HCT116 (cell line): ENCODE measurements around the gene TCF12. TPM values are rescaled to one million over a fixed set of nuclear protein-coding genes. Genes with fewer than 3 reads are reported as not detected.

Source experiments
- ATAC-seq: fragments of 200-7000 bp; cut with Tn5 transposase; 2 replicates; pipeline ENCODE4 v1.9.1; 2020; ENCODE audit warnings: mild to moderate bottlenecking, moderate library complexity
- BruUV-seq: library from RNA; stranded (reverse); fragments of 400-500 nt; replicated peaks from 2 replicates; lab custom pipeline; 2021; lab: Mats Ljungman, UMichigan
- CTCF ChIA-PET: fragments of 300-600 bp; sonication (Branson Sonifier 250); formaldehyde crosslinking; loops from one replicate; lab custom pipeline; 2021; ENCODE audit warnings: antibody characterized with exemption; lab: Charles Lee
- POLR2A ChIA-PET: fragments of 300-600, 350-600 bp; sonication (Branson Sonifier 250); formaldehyde crosslinking; loops from one replicate; lab custom pipeline; 2021; ENCODE audit warnings: antibody characterized with exemption; lab: Charles Lee
- RAD21 ChIA-PET, 2 experiments: fragments of 300-600 bp; sonication (Branson Sonifier 250); formaldehyde crosslinking; loops; one replicate each; lab custom pipeline; 2023; ENCODE audit warnings: low total read pairs in 2 of 2; ENCODE audit not compliant: uncharacterized antibody in 2 of 2, unreplicated experiment in 2 of 2, low non-redundant PET in 1 of 2; lab: Charles Lee
- DNase-seq: peaks from one replicate; pipeline ENCODE4 v3.0.0-alpha.2; 2010; ENCODE audit warnings: low read depth, low spot score
- H2AFZ ChIP-seq: fragments of 200-600 bp; shearing (Covaris generic), sonication (generic); 2 replicates; pipeline ENCODE4 v1.6.1; 2017; ENCODE audit warnings: low read depth, mixed run types, mixed read lengths, antibody characterized with exemption, low read length; ENCODE audit not compliant: poor library complexity, severe bottlenecking
- H3K27ac ChIP-seq: 2 replicates; pipeline ENCODE4 v1.5.1; 2012; ENCODE audit warnings: low read depth, low read length
- H3K27me3 ChIP-seq: fragments of 200-600 bp; sonication (generic); 2 replicates; pipeline ENCODE4 v1.6.1; 2016; ENCODE audit warnings: mixed run types, low read length, mixed read lengths; ENCODE audit not compliant: insufficient read depth
- H3K36me3 ChIP-seq, 2 experiments: fragments of 200-500 bp in 1 of 2; fragments of 200-600 bp in 1 of 2; sonication (Bioruptor generic) in 1 of 2; sonication (generic) in 1 of 2; 2 replicates each; pipeline versions ENCODE4 v1.5.1 to v1.6.1; 2014 to 2016; ENCODE audit warnings: low read length in 2 of 2, inconsistent platforms in 1 of 2, mixed read lengths in 1 of 2, mixed run types in 1 of 2; ENCODE audit not compliant: insufficient read depth in 2 of 2, control insufficient read depth in 1 of 2
- H3K4me1 ChIP-seq, 2 experiments: fragments of 200-600 bp in 1 of 2; sonication (generic) in 1 of 2; 2 replicates each; pipeline versions ENCODE4 v1.5.1 to v1.6.1; 2012 to 2017; ENCODE audit warnings: low read length in 2 of 2, inconsistent platforms in 1 of 2, mild to moderate bottlenecking in 1 of 2, mixed read lengths in 1 of 2, mixed run types in 1 of 2, moderate library complexity in 1 of 2; ENCODE audit not compliant: insufficient read depth in 2 of 2, control insufficient read depth in 1 of 2
- H3K4me2 ChIP-seq: fragments of 200-600 bp; sonication (generic); 2 replicates; pipeline ENCODE4 v1.6.1; 2017; ENCODE audit warnings: mixed run types, low read length, mixed read lengths
- H3K4me3 ChIP-seq, 2 experiments: fragments of 200-600 bp in 1 of 2; sonication (generic) in 1 of 2; replicated peaks in 1 of 2; 2 replicates each; pipeline ENCODE4 v1.5.1; 2011 to 2016; ENCODE audit warnings: low read length in 2 of 2, control low read depth in 1 of 2, low read depth in 1 of 2, mild to moderate bottlenecking in 1 of 2, mixed read lengths in 1 of 2, mixed run types in 1 of 2
- H3K79me2 ChIP-seq: fragments of 200-600 bp; sonication (generic); 2 replicates; pipeline ENCODE4 v1.6.1; 2017; ENCODE audit warnings: mild to moderate bottlenecking, mixed run types, low read length, moderate library complexity, mixed read lengths; ENCODE audit not compliant: insufficient read depth
- H3K9ac ChIP-seq: fragments of 200-600 bp; sonication (generic); 2 replicates; pipeline ENCODE4 v1.6.1; 2016; ENCODE audit warnings: low read length, mixed read lengths
- H3K9me2 ChIP-seq: fragments of 200-600 bp; sonication (generic), shearing (Covaris generic); 2 replicates; pipeline ENCODE4 v1.6.1; 2017; ENCODE audit warnings: mixed run types, mild to moderate bottlenecking, moderate library complexity; ENCODE audit not compliant: insufficient read depth
- H3K9me3 ChIP-seq, 2 experiments: fragments of 200-500 bp in 1 of 2; fragments of 200-600 bp in 1 of 2; sonication (Bioruptor generic) in 1 of 2; sonication (generic) in 1 of 2; 2 replicates each; pipeline ENCODE4 v1.6.1; 2014 to 2017; ENCODE audit warnings: low read length in 2 of 2, mixed read lengths in 2 of 2, inconsistent platforms in 1 of 2, low read depth in 1 of 2, mild to moderate bottlenecking in 1 of 2, mixed run types in 1 of 2, moderate library complexity in 1 of 2; ENCODE audit not compliant: control insufficient read depth in 1 of 2, insufficient read depth in 1 of 2
- H4K20me1 ChIP-seq: fragments of 200-600 bp; sonication (generic), shearing (Covaris generic); 2 replicates; pipeline ENCODE4 v1.6.1; 2017; ENCODE audit warnings: mixed run types, mild to moderate bottlenecking, moderate library complexity; ENCODE audit not compliant: insufficient read depth
- CBX3 ChIP-seq: IDR thresholded peaks from 2 replicates; pipeline ENCODE4 v1.6.1; 2012; ENCODE audit warnings: low read depth
- intact Hi-C: fragments of 100-400 bp; cut with micrococcal nuclease; formaldehyde crosslinking; loops from 2 replicates; pipeline ENCODE4 v1.10.0; 2022
- total RNA-seq: library from RNA; stranded (reverse); gene quantifications from one replicate; pipeline ENCODE4 v1.2.1, GENCODE V29; 2021; ENCODE audit not compliant: unreplicated experiment
- TF ChIP-seq, protein P1 (sequence below): IDR thresholded peaks from 2 replicates; pipeline ENCODE4 v1.6.1; 2012; ENCODE audit warnings: low read depth
- TF ChIP-seq, protein P2 (sequence below), 3 experiments: fragments of 200-600 bp in 1 of 3; sonication (generic) in 1 of 3; IDR thresholded peaks in 2 of 3; conservative IDR thresholded peaks in 1 of 3; 2 replicates each; pipeline ENCODE4 v1.5.1; 2012 to 2017; ENCODE audit warnings: low read depth in 2 of 3, low read length in 2 of 3, antibody characterized with exemption in 1 of 3, borderline replicate concordance in 1 of 3, control low read depth in 1 of 3, mild to moderate bottlenecking in 1 of 3, mixed read lengths in 1 of 3, mixed run types in 1 of 3, moderate library complexity in 1 of 3; ENCODE audit not compliant: insufficient read depth in 1 of 3

Gene TCF12
- total RNA-seq, 1 experiment from 2014 or later = 71.6 TPM

DNA sequence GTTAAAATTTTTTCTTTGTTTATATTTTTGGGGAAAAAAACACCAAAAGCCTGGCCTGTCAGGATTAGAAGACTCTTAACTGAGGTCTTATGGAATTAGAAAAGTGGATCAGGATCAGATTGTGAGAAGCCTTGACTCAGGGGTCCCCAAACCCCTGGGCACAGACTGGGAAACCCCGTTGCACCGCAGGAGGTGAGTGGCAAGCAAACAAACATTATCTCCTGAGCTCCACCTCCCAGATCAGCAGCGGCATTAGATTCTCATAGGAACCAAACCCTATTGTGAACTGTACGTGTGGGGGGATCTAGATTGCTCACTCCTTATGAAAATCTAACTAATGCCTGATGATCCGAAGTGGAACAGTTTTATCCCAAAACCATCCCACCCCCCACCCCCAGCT is 117.2 kb downstream of the TCF12 start:
- ATAC-seq (no peak), DNase-seq (no peak)
- Histone ChIP-seq H3K4me2 (no peak overlapping the region), H3K9me3 (no peaks in the 10 kb centered on the region), H3K4me1 (no peaks in the 10 kb centered on the region), H3K27me3 (no peaks in the 10 kb centered on the region), H3K9me2 (no peaks in the 10 kb centered on the region), H3K4me3 (no peak overlapping the region), H3K27ac (no peak overlapping the region), H3K36me3 (no peaks in the 10 kb centered on the region), H3K79me2 (peaks cover 72% of the 10 kb centered on the region), H2AFZ (no peak overlapping the region), H4K20me1 (no peaks in the 10 kb centered on the region; the same call in 1 of the 2 replicates), H3K9ac (no peak overlapping the region)
- TF ChIP-seq, protein P1, sequence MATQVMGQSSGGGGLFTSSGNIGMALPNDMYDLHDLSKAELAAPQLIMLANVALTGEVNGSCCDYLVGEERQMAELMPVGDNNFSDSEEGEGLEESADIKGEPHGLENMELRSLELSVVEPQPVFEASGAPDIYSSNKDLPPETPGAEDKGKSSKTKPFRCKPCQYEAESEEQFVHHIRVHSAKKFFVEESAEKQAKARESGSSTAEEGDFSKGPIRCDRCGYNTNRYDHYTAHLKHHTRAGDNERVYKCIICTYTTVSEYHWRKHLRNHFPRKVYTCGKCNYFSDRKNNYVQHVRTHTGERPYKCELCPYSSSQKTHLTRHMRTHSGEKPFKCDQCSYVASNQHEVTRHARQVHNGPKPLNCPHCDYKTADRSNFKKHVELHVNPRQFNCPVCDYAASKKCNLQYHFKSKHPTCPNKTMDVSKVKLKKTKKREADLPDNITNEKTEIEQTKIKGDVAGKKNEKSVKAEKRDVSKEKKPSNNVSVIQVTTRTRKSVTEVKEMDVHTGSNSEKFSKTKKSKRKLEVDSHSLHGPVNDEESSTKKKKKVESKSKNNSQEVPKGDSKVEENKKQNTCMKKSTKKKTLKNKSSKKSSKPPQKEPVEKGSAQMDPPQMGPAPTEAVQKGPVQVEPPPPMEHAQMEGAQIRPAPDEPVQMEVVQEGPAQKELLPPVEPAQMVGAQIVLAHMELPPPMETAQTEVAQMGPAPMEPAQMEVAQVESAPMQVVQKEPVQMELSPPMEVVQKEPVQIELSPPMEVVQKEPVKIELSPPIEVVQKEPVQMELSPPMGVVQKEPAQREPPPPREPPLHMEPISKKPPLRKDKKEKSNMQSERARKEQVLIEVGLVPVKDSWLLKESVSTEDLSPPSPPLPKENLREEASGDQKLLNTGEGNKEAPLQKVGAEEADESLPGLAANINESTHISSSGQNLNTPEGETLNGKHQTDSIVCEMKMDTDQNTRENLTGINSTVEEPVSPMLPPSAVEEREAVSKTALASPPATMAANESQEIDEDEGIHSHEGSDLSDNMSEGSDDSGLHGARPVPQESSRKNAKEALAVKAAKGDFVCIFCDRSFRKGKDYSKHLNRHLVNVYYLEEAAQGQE = no peak
- TF ChIP-seq, protein P2, sequence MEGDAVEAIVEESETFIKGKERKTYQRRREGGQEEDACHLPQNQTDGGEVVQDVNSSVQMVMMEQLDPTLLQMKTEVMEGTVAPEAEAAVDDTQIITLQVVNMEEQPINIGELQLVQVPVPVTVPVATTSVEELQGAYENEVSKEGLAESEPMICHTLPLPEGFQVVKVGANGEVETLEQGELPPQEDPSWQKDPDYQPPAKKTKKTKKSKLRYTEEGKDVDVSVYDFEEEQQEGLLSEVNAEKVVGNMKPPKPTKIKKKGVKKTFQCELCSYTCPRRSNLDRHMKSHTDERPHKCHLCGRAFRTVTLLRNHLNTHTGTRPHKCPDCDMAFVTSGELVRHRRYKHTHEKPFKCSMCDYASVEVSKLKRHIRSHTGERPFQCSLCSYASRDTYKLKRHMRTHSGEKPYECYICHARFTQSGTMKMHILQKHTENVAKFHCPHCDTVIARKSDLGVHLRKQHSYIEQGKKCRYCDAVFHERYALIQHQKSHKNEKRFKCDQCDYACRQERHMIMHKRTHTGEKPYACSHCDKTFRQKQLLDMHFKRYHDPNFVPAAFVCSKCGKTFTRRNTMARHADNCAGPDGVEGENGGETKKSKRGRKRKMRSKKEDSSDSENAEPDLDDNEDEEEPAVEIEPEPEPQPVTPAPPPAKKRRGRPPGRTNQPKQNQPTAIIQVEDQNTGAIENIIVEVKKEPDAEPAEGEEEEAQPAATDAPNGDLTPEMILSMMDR (IDR thresholded peaks at IDR 0.05 in 2 of 3, conservative IDR thresholded peaks at IDR 0.05 in 1 of 3; ENCODE audit: borderline replicate concordance in 1 of 3, insufficient read depth in 1 of 3, low read depth in 2 of 3, low read length in 2 of 3) = no peak
- TF ChIP-seq CBX3 = no peak
- POLR2A ChIA-PET = no interaction called here
- intact Hi-C loops = no loop called here
- CTCF ChIA-PET = no interaction called here
- RAD21 ChIA-PET = no interaction called here
- no TSS peak for BruUV-seq
